HL-60/S4 (cell line): ENCODE results near the gene GRID1.
"Not testable (repeated sequence)": the region's sequence is repeated elsewhere in the genome, so short reads cannot be mapped to it uniquely, and the experiment has no call there.

Source experiments
- in situ Hi-C: fragments of 300-500 bp; cut with MboI; formaldehyde crosslinking; loops from 2 replicates; pipeline ENCODE4 v1.14.3; 2022; ENCODE audit warnings: low sequenced_read_pairs

Gene GRID1

GRCh38 chr10:85719408-85719807 is 647.2 kb downstream of the GRID1 start:
- in situ Hi-C loops: no loop called here

GRCh38 chr10:85713885-85714284 is 652.7 kb downstream of the GRID1 start:
- in situ Hi-C loops: no loop called here

- in situ Hi-C loops: no loop called here
These were observed 663.8 kb downstream of the GRID1 start for GRCh38 chr10:85702768-85703167.

GRCh38 chr10:85699066-85699465 is 667.5 kb downstream of the GRID1 start:
- in situ Hi-C loops: not testable (repeated sequence)

- in situ Hi-C loops: no loop called here
These were observed 669.7 kb downstream of the GRID1 start for GRCh38 chr10:85696893-85697292.

GRCh38 chr10:85682621-85683020 is 684.0 kb downstream of the GRID1 start:
- in situ Hi-C loops: no loop called here

GRCh38 chr10:85679710-85680109 is 686.9 kb downstream of the GRID1 start:
- in situ Hi-C loops: no loop called here

- in situ Hi-C loops: no loop called here
These were observed 687.5 kb downstream of the GRID1 start for GRCh38 chr10:85679061-85679460.

- in situ Hi-C loops: no loop called here
These were observed 691.7 kb downstream of the GRID1 start for GRCh38 chr10:85674851-85675250.

- in situ Hi-C loops: no loop called here
These were observed 693.3 kb downstream of the GRID1 start for GRCh38 chr10:85673270-85673669.

GRCh38 chr10:85671530-85671929 is 695.1 kb downstream of the GRID1 start:
- in situ Hi-C loops: no loop called here

GRCh38 chr10:85668522-85668921 is 698.1 kb downstream of the GRID1 start:
- in situ Hi-C loops: no loop called here

- in situ Hi-C loops: no loop called here
These were observed 698.9 kb downstream of the GRID1 start for GRCh38 chr10:85667638-85668233.

- in situ Hi-C loops: no loop called here
These were observed 699.6 kb downstream of the GRID1 start for GRCh38 chr10:85666987-85667386.

GRCh38 chr10:85666102-85666501 is 700.5 kb downstream of the GRID1 start:
- in situ Hi-C loops: no loop called here

GRCh38 chr10:85665681-85666080 is 700.9 kb downstream of the GRID1 start:
- in situ Hi-C loops: no loop called here

GRCh38 chr10:85665078-85665477 is 701.5 kb downstream of the GRID1 start:
- in situ Hi-C loops: no loop called here

GRCh38 chr10:85661123-85661522 is 705.5 kb downstream of the GRID1 start:
- in situ Hi-C loops: no loop called here

- in situ Hi-C loops: no loop called here
These were observed 707.3 kb downstream of the GRID1 start for GRCh38 chr10:85659331-85659730.

GRCh38 chr10:85658518-85658917 is 708.1 kb downstream of the GRID1 start:
- in situ Hi-C loops: no loop called here

- in situ Hi-C loops: no loop called here
These were observed 709.0 kb downstream of the GRID1 start for GRCh38 chr10:85657476-85658113.

GRCh38 chr10:85655411-85655810 is 711.2 kb downstream of the GRID1 start:
- in situ Hi-C loops: no loop called here

- in situ Hi-C loops: no loop called here
These were observed 715.1 kb downstream of the GRID1 start for GRCh38 chr10:85651497-85651882.
